A673 (cell line): Measurements from ENCODE around the gene PRG2.

Experiments used
- EZH2 ChIP-seq: fragments of 200-600 bp; sonication (generic); IDR thresholded peaks from 2 replicates; pipeline ENCODE4 v1.6.1; 2017; ENCODE audit warnings: borderline replicate concordance, low read depth, mild to moderate bottlenecking, mixed read lengths, antibody characterized with exemption, low read length; ENCODE audit not compliant: poor library complexity, severe bottlenecking
- TF ChIP-seq, protein P1 (sequence below): fragments of 300-800, 200-600 bp; sonication (generic); conservative IDR thresholded peaks from 2 replicates; pipeline ENCODE4 v1.5.1; 2017; ENCODE audit warnings: low read depth, mild to moderate bottlenecking, antibody characterized with exemption, low read length, moderate library complexity, mixed read lengths

- no peak for TF ChIP-seq EZH2
- TF ChIP-seq, protein P1, sequence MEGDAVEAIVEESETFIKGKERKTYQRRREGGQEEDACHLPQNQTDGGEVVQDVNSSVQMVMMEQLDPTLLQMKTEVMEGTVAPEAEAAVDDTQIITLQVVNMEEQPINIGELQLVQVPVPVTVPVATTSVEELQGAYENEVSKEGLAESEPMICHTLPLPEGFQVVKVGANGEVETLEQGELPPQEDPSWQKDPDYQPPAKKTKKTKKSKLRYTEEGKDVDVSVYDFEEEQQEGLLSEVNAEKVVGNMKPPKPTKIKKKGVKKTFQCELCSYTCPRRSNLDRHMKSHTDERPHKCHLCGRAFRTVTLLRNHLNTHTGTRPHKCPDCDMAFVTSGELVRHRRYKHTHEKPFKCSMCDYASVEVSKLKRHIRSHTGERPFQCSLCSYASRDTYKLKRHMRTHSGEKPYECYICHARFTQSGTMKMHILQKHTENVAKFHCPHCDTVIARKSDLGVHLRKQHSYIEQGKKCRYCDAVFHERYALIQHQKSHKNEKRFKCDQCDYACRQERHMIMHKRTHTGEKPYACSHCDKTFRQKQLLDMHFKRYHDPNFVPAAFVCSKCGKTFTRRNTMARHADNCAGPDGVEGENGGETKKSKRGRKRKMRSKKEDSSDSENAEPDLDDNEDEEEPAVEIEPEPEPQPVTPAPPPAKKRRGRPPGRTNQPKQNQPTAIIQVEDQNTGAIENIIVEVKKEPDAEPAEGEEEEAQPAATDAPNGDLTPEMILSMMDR: no peak
Measured at GRCh38 chr11:57338142-57338541, 52.3 kb downstream of the PRG2 start, which contains the start of gene P2RX3.
